ENCODE results near the gene ZRANB3.

- TF ChIP-seq SP2 (tag by site-specific recombination; IDR thresholded peaks at IDR 0.05) (no peak), CTCF (tag by site-specific recombination; IDR thresholded peaks at IDR 0.05) (no peak), ZNF37A (tag by site-specific recombination; IDR thresholded peaks at IDR 0.05) (no peak)
These were observed 311.8 kb downstream of the ZRANB3 start for GRCh38 chr2:135219226-135219625.
